ENCODE results near the gene SMAD3.

Gene SMAD3

GRCh38 chr15:67219288-67219687 lies 153.9 kb downstream of the SMAD3 start:
- Histone ChIP-seq H3K4me1 (ENCODE audit: insufficient read depth, low read length) (no peaks in the 10 kb centered on the region), H3K4me3 (ENCODE audit: low read length) (no peak overlapping the region), H3K36me3 (ENCODE audit: insufficient read depth, low read length) (0 out of 2 replicates have a peak, but pooled peaks cover 5% of the 10 kb centered on the region), H3K9ac (ENCODE audit: low read depth, low read length) (no peak overlapping the region), H3K27ac (ENCODE audit: low read depth, low read length) (no peak overlapping the region), H3K9me3 (ENCODE audit: insufficient read depth, low read depth, low read length) (no peaks in the 10 kb centered on the region), H3K27me3 (ENCODE audit: insufficient read depth, low read length) (no peaks in the 10 kb centered on the region)
- WGBS: 97% methylated on average over 2 of the region's 2 CpGs

GRCh38 chr15:67224889-67225288 lies 159.5 kb downstream of the SMAD3 start:
- Histone ChIP-seq H3K36me3 (ENCODE audit: insufficient read depth, low read length) (peaks cover 16% of the 10 kb centered on the region; the same call in 1 of the 2 replicates), H3K4me1 (ENCODE audit: insufficient read depth, low read length) (no peaks in the 10 kb centered on the region), H3K9ac (ENCODE audit: low read depth, low read length) (no peak overlapping the region), H3K27ac (ENCODE audit: low read depth, low read length) (no peak overlapping the region), H3K27me3 (ENCODE audit: insufficient read depth, low read length) (no peaks in the 10 kb centered on the region), H3K9me3 (ENCODE audit: insufficient read depth, low read depth, low read length) (no peaks in the 10 kb centered on the region), H3K4me3 (ENCODE audit: low read length) (no peak overlapping the region)
- WGBS: 92% methylated on average over 3 of the region's 3 CpGs

- no peaks in the 10 kb centered on the region for H3K9me3 ChIP-seq (ENCODE audit: insufficient read depth, low read depth, low read length)
- H3K36me3 ChIP-seq (ENCODE audit: insufficient read depth, low read length): peaks cover 19% of the 10 kb centered on the region
- no peak overlapping the region for H3K27ac ChIP-seq (ENCODE audit: low read depth, low read length)
- no peak overlapping the region for H3K9ac ChIP-seq (ENCODE audit: low read depth, low read length)
- no peaks in the 10 kb centered on the region for H3K4me1 ChIP-seq (ENCODE audit: insufficient read depth, low read length)
- no peaks in the 10 kb centered on the region for H3K27me3 ChIP-seq (ENCODE audit: insufficient read depth, low read length)
- WGBS: no CpG with 5 or more reads among the region's 2 CpGs
- H3K4me3 ChIP-seq (ENCODE audit: low read length): no peak overlapping the region
Measured at GRCh38 chr15:67225336-67225735, 159.9 kb downstream of the SMAD3 start.

DNA sequence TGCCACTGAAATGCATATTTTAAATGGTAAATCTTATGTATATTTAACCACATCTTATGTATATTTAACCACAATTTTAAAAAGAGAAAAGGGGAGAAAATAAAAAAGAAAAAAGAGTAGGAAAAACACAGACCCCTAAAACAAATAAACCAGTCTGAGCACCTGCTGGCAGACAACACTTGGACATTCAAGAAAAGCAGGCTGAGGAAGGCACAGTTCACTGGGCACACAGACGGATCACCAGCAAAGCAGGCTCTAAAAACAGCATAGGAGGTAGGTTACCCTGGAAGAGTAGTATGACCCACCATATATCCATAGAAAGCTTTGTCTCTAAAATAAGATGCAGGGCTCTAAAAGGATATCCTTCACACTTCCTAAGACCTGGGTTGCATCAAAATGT lies 162.0 kb downstream of the SMAD3 start:
- no peaks in the 10 kb centered on the region for H3K27me3 ChIP-seq (ENCODE audit: insufficient read depth, low read length)
- no peak overlapping the region for H3K27ac ChIP-seq (ENCODE audit: low read depth, low read length)
- no peak overlapping the region for H3K9ac ChIP-seq (ENCODE audit: low read depth, low read length)
- no peaks in the 10 kb centered on the region for H3K4me1 ChIP-seq (ENCODE audit: insufficient read depth, low read length)
- peaks cover 33% of the 10 kb centered on the region for H3K36me3 ChIP-seq (ENCODE audit: insufficient read depth, low read length)
- no peak overlapping the region for H3K4me3 ChIP-seq (ENCODE audit: low read length)
- 75% methylated on average over 1 of the region's 1 CpG for WGBS
- H3K9me3 ChIP-seq (ENCODE audit: insufficient read depth, low read depth, low read length): no peaks in the 10 kb centered on the region

GRCh38 chr15:67227846-67228245 lies 162.4 kb downstream of the SMAD3 start:
- 100% methylated on average over 1 of the region's 1 CpG for WGBS
- no peaks in the 10 kb centered on the region for H3K9me3 ChIP-seq (ENCODE audit: insufficient read depth, low read depth, low read length)
- H3K4me3 ChIP-seq (ENCODE audit: low read length): no peak overlapping the region
- no peak overlapping the region for H3K9ac ChIP-seq (ENCODE audit: low read depth, low read length)
- H3K27ac ChIP-seq (ENCODE audit: low read depth, low read length): no peak overlapping the region
- H3K4me1 ChIP-seq (ENCODE audit: insufficient read depth, low read length): no peaks in the 10 kb centered on the region
- peaks cover 37% of the 10 kb centered on the region for H3K36me3 ChIP-seq (ENCODE audit: insufficient read depth, low read length)
- H3K27me3 ChIP-seq (ENCODE audit: insufficient read depth, low read length): no peaks in the 10 kb centered on the region

DNA sequence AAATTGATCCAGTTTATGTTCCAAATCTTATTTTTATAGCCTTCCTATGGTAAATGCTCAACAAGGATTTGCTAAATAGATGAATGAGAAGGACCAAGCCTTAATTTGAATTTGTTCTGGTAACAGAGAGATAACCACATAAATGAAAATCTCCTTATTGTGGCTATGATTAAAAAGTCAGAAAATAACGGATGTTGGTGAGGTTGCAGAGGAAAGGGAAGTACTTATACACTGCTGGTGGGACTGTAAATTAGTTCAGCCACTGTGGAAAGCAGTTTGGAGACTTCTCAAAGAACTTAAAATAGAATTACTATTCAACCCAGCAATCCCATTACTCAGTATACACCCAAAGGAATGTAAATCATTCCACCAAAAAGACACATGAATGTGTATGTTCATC lies 162.9 kb downstream of the SMAD3 start:
- WGBS: 100% methylated on average over 1 of the region's 1 CpG

DNA sequence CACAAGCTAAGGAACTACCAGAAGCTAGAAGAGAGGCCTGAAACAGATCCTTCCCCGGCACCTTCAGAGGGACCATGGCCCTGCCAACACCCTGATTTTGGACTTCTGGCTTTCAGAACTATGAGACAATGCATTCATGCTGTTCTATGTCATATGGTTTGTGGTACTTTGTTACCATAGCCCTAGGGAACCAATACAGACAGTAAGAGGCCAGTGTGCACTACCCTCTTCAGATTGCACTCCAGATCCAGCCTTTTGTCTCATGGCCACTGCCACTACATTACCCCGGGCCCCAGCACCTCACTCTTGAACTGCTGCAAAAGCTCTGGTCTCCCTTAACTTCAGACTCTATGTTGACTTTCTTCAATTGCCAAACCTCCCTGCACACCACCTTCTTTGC lies 165.1 kb downstream of the SMAD3 start:
- peaks cover 53% of the 10 kb centered on the region for H3K36me3 ChIP-seq (ENCODE audit: insufficient read depth, low read length)
- H3K27ac ChIP-seq (ENCODE audit: low read depth, low read length): no peak overlapping the region
- H3K27me3 ChIP-seq (ENCODE audit: insufficient read depth, low read length): no peaks in the 10 kb centered on the region
- H3K9ac ChIP-seq (ENCODE audit: low read depth, low read length): no peak overlapping the region
- WGBS: 95% methylated on average over 2 of the region's 2 CpGs
- no peaks in the 10 kb centered on the region for H3K9me3 ChIP-seq (ENCODE audit: insufficient read depth, low read depth, low read length)
- no peaks in the 10 kb centered on the region for H3K4me1 ChIP-seq (ENCODE audit: insufficient read depth, low read length)
- no peak overlapping the region for H3K4me3 ChIP-seq (ENCODE audit: low read length)

More for the DNA sequence above, 162.9 kb downstream of the SMAD3 start:
- Histone ChIP-seq H3K4me3 (ENCODE audit: low read length) (no peak overlapping the region), H3K4me1 (ENCODE audit: insufficient read depth, low read length) (no peaks in the 10 kb centered on the region), H3K36me3 (ENCODE audit: insufficient read depth, low read length) (peaks cover 41% of the 10 kb centered on the region), H3K9me3 (ENCODE audit: insufficient read depth, low read depth, low read length) (no peaks in the 10 kb centered on the region), H3K9ac (ENCODE audit: low read depth, low read length) (no peak overlapping the region), H3K27me3 (ENCODE audit: insufficient read depth, low read length) (no peaks in the 10 kb centered on the region), H3K27ac (ENCODE audit: low read depth, low read length) (no peak overlapping the region)

DNA sequence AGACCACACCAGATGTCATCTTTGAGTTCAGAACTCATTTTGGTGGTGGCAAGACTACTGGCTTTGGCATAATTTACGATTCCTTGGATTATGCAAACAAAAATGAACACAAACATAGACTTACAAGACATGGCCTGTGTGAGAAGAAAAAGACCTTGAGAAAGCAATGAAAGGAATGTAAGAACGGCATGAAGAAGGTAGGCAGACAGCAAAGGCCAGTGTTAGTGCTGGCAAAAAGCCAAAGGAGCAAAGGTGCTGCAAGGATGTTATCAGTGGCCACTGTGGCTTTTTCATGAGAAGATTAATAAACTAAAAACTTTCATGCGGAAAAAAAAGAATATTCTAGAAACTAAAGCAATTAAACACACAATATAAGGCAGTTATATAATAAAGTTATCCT lies 167.2 kb downstream of the SMAD3 start:
- no peaks in the 10 kb centered on the region for H3K9me3 ChIP-seq (ENCODE audit: insufficient read depth, low read depth, low read length)
- H3K27ac ChIP-seq (ENCODE audit: low read depth, low read length): no peak overlapping the region
- no peaks in the 10 kb centered on the region for H3K4me1 ChIP-seq (ENCODE audit: insufficient read depth, low read length)
- WGBS: 90% methylated on average over 2 of the region's 3 CpGs
- H3K36me3 ChIP-seq (ENCODE audit: insufficient read depth, low read length): peaks cover 51% of the 10 kb centered on the region
- H3K4me3 ChIP-seq (ENCODE audit: low read length): no peak overlapping the region
- H3K9ac ChIP-seq (ENCODE audit: low read depth, low read length): no peak overlapping the region
- no peaks in the 10 kb centered on the region for H3K27me3 ChIP-seq (ENCODE audit: insufficient read depth, low read length)

DNA sequence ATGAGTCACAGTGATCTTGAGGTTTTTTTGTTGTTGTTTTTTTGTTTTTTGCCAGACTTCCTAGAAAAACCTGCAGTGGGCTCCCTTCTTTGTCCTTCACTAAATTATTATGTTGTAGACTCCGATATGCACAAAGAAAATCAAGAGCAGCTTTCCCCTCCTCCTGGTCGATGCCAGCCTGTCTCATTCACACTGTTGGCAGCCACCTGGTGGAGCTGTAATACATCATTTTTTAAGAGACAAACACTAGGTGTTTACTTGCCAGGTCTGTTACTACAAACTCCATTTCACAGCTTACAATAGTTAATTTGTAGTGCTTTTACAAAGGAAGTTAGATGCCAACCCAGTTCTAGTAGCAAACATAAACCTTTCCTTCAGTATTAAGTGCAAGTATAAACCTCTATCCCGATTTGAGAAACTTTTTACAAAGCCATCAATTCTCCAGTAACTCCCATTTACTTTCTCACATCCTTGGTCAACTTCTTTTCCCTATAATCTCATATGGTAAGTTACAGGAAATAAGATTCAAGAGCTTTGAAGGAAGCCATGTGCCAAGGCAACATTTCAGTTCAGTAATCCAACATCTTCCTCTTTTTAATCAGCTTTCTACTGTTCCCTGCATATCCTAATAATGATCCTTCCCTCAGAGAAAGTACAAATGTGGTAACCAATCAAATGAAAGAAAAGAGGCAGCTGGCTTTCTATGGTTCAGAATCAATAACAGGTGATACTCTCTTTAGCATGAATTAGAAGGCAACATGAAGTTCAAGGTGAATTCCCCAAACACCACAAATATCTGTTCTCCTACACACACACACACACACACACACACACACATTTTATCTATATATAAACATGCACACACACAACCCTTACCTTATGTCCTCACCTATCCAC lies 175.1 kb downstream of the SMAD3 start:
- H3K27ac ChIP-seq (ENCODE audit: low read depth, low read length): no peak overlapping the region
- H3K36me3 ChIP-seq (ENCODE audit: insufficient read depth, low read length): peaks cover 3% of the 10 kb centered on the region; the same call in 1 of the 2 replicates
- 79% methylated on average over 3 of the region's 3 CpGs for WGBS
- H3K4me1 ChIP-seq (ENCODE audit: insufficient read depth, low read length): peaks cover 14% of the 10 kb centered on the region
- no peaks in the 10 kb centered on the region for H3K27me3 ChIP-seq (ENCODE audit: insufficient read depth, low read length)
- H3K9ac ChIP-seq (ENCODE audit: low read depth, low read length): no peak overlapping the region
- H3K4me3 ChIP-seq (ENCODE audit: low read length): no peak overlapping the region
- no peaks in the 10 kb centered on the region for H3K9me3 ChIP-seq (ENCODE audit: insufficient read depth, low read depth, low read length)

GRCh38 chr15:67241132-67241855 lies 175.9 kb downstream of the SMAD3 start:
- Histone ChIP-seq H3K9me3 (ENCODE audit: insufficient read depth, low read depth, low read length) (no peaks in the 10 kb centered on the region), H3K4me1 (ENCODE audit: insufficient read depth, low read length) (peaks cover 14% of the 10 kb centered on the region), H3K9ac (ENCODE audit: low read depth, low read length) (no peak overlapping the region), H3K27me3 (ENCODE audit: insufficient read depth, low read length) (no peaks in the 10 kb centered on the region), H3K4me3 (ENCODE audit: low read length) (no peak overlapping the region), H3K36me3 (ENCODE audit: insufficient read depth, low read length) (0 out of 2 replicates have a peak, but pooled peaks cover under 1% of the 10 kb centered on the region), H3K27ac (ENCODE audit: low read depth, low read length) (no peak overlapping the region)
- WGBS: 67% methylated on average over 4 of the region's 4 CpGs

GRCh38 chr15:67242708-67243111 lies 177.3 kb downstream of the SMAD3 start:
- Histone ChIP-seq H3K9ac (ENCODE audit: low read depth, low read length) (no peak overlapping the region), H3K4me3 (ENCODE audit: low read length) (no peak overlapping the region), H3K27me3 (ENCODE audit: insufficient read depth, low read length) (no peaks in the 10 kb centered on the region), H3K9me3 (ENCODE audit: insufficient read depth, low read depth, low read length) (no peaks in the 10 kb centered on the region), H3K4me1 (ENCODE audit: insufficient read depth, low read length) (peaks cover 14% of the 10 kb centered on the region), H3K36me3 (ENCODE audit: insufficient read depth, low read length) (no peaks in the 10 kb centered on the region), H3K27ac (ENCODE audit: low read depth, low read length) (no peak overlapping the region)
- WGBS: 83% methylated on average over 3 of the region's 3 CpGs

All from HUES64 (cell line).